Measurements from ENCODE around the gene NKIRAS2.

NKIRAS2 gene

DNA sequence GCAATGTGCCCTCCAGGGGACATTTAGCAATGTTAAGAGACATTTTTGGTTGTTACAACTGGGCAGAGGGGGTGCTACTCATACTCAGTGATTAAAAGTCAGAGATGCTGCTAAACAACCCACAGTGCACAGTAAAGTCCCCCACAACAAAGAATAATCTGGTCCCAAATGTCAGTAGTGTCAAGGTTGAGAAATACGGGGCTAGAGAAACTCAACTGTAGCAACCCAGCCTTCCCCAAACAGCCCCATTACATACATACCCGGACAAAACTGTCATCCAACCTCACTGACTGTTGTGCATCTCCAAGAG is 23.1 kb upstream of the NKIRAS2 start:
- Histone ChIP-seq H3K4me1 (ENCODE audit: insufficient read depth, low read length) (no peaks in the 10 kb centered on the region), H3K9me3 (ENCODE audit: insufficient read depth, low read length, severe bottlenecking) (no peaks in the 10 kb centered on the region), H3K27me3 (ENCODE audit: insufficient read depth, low read length, poor library complexity) (no peaks in the 10 kb centered on the region), H3K27ac (ENCODE audit: low read length) (no peak overlapping the region), H3K36me3 (ENCODE audit: insufficient read depth, low read length) (peaks cover 91% of the 10 kb centered on the region), H3K79me2 (ENCODE audit: insufficient read depth, low read length) (peaks cover 19% of the 10 kb centered on the region), H3K4me2 (ENCODE audit: insufficient read depth, low read length) (no peak overlapping the region), H4K20me1 (ENCODE audit: insufficient read depth, low read length) (peaks cover 23% of the 10 kb centered on the region), H2AFZ (ENCODE audit: low read depth, low read length) (no peak overlapping the region), H3K9ac (ENCODE audit: low read depth, low read length) (no peak overlapping the region), H3K4me3 (ENCODE audit: low read depth in 1 of 2, low read length in 2 of 2) (no peak overlapping the region)
- TF ChIP-seq EZH2 (IDR thresholded peaks at IDR 0.05; ENCODE audit: borderline replicate concordance, low read depth, low read length, severe bottlenecking) (no peak), CTCF (IDR thresholded peaks at IDR 0.05; ENCODE audit: borderline replicate concordance, extremely low read depth, low read length, poor library complexity, severe bottlenecking) (no peak)
- ATAC-seq (ENCODE audit: insufficient read depth, low read depth) = no peak
- DNase-seq = no peak

DNA sequence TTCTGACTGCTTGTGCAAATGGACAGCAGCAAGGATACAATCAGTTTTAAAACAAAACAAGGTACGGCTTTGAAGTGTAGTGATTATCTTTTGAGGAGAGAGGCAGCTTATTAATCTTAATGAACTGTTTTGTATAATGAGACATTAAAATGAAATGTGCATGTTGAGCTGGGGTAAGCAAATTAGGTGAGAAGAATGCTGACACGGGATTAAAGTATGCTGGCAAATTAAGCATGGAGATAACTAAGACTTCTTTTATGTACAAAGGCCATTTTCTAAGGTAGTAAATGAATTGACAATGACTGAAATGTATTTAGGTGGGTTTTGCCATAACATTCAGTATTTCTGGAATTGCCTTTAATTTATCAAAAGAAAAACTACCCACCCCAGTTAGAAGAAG is 21.4 kb upstream of the NKIRAS2 start:
- peaks cover 91% of the 10 kb centered on the region for H3K36me3 ChIP-seq (ENCODE audit: insufficient read depth, low read length)
- peaks cover 32% of the 10 kb centered on the region for H3K79me2 ChIP-seq (ENCODE audit: insufficient read depth, low read length)
- H3K9ac ChIP-seq (ENCODE audit: low read depth, low read length) = no peak overlapping the region
- no peak for DNase-seq
- no peaks in the 10 kb centered on the region for H3K4me1 ChIP-seq (ENCODE audit: insufficient read depth, low read length)
- no peak overlapping the region for H2AFZ ChIP-seq (ENCODE audit: low read depth, low read length)
- H3K27me3 ChIP-seq (ENCODE audit: insufficient read depth, low read length, poor library complexity) = no peaks in the 10 kb centered on the region
- no peak overlapping the region for H3K4me3 ChIP-seq (ENCODE audit: low read depth in 1 of 2, low read length in 2 of 2)
- H3K27ac ChIP-seq (ENCODE audit: low read length) = no peak overlapping the region
- peaks cover 37% of the 10 kb centered on the region for H4K20me1 ChIP-seq (ENCODE audit: insufficient read depth, low read length)
- TF ChIP-seq EZH2 (IDR thresholded peaks at IDR 0.05; ENCODE audit: borderline replicate concordance, low read depth, low read length, severe bottlenecking) = no peak
- no peak for TF ChIP-seq CTCF (IDR thresholded peaks at IDR 0.05; ENCODE audit: borderline replicate concordance, extremely low read depth, low read length, poor library complexity, severe bottlenecking)
- H3K4me2 ChIP-seq (ENCODE audit: insufficient read depth, low read length) = no peak overlapping the region
- no peaks in the 10 kb centered on the region for H3K9me3 ChIP-seq (ENCODE audit: insufficient read depth, low read length, severe bottlenecking)
- no peak for ATAC-seq (ENCODE audit: insufficient read depth, low read depth)

GRCh38 chr17:42000413-42001133 is 19.3 kb upstream of the NKIRAS2 start:
- ATAC-seq (ENCODE audit: insufficient read depth, low read depth) (no peak), DNase-seq (no peak)
- H3K79me2 ChIP-seq (ENCODE audit: insufficient read depth, low read length) = peaks cover 52% of the 10 kb centered on the region
- H3K4me3 ChIP-seq (ENCODE audit: low read depth in 1 of 2, low read length in 2 of 2) = no peak overlapping the region
- no peaks in the 10 kb centered on the region for H3K27me3 ChIP-seq (ENCODE audit: insufficient read depth, low read length, poor library complexity)
- no peak overlapping the region for H2AFZ ChIP-seq (ENCODE audit: low read depth, low read length)
- no peak overlapping the region for H3K9ac ChIP-seq (ENCODE audit: low read depth, low read length)
- no peak overlapping the region for H3K4me2 ChIP-seq (ENCODE audit: insufficient read depth, low read length)
- TF ChIP-seq EZH2 (IDR thresholded peaks at IDR 0.05; ENCODE audit: borderline replicate concordance, low read depth, low read length, severe bottlenecking) = no peak
- TF ChIP-seq CTCF (IDR thresholded peaks at IDR 0.05; ENCODE audit: borderline replicate concordance, extremely low read depth, low read length, poor library complexity, severe bottlenecking) = no peak
- H3K27ac ChIP-seq (ENCODE audit: low read length) = no peak overlapping the region
- peaks cover 75% of the 10 kb centered on the region for H3K36me3 ChIP-seq (ENCODE audit: insufficient read depth, low read length)
- no peaks in the 10 kb centered on the region for H3K4me1 ChIP-seq (ENCODE audit: insufficient read depth, low read length)
- H3K9me3 ChIP-seq (ENCODE audit: insufficient read depth, low read length, severe bottlenecking) = no peaks in the 10 kb centered on the region
- H4K20me1 ChIP-seq (ENCODE audit: insufficient read depth, low read length) = peaks cover 52% of the 10 kb centered on the region

All from DND-41 (cell line).